Fibroblast of skin of left biceps (primary cell): ENCODE data around the gene C14orf180.
"Not testable (repeated sequence)": the region's sequence is repeated elsewhere in the genome, so short reads cannot be mapped to it uniquely, and the experiment has no call there.

Experiments
- DNase-seq, 2 experiments: peaks; one replicate each; pipeline ENCODE4 v3.0.0-alpha.2; 2013; ENCODE audit warnings: low read depth in 2 of 2

Gene C14orf180

GRCh38 chr14:104578321-104578720 lies 1.2 kb upstream of the C14orf180 start:
- no peak for DNase-seq

GRCh38 chr14:104579939-104580338 lies 375 bp downstream of the C14orf180 start:
- DNase-seq: not testable (repeated sequence)

- no peak for DNase-seq
Observed at GRCh38 chr14:104580961-104581360, 1.4 kb downstream of the C14orf180 start.

- no peak for DNase-seq
Observed at GRCh38 chr14:104581521-104581920, 2.0 kb downstream of the C14orf180 start.

GRCh38 chr14:104582005-104582404 lies 2.4 kb downstream of the C14orf180 start:
- DNase-seq: no peak

- DNase-seq: no peak
Observed at GRCh38 chr14:104582662-104583061, 3.1 kb downstream of the C14orf180 start.

- DNase-seq: no peak
Observed at GRCh38 chr14:104583424-104584306, 4.1 kb downstream of the C14orf180 start.

GRCh38 chr14:104584557-104584956 lies 5.0 kb downstream of the C14orf180 start:
- no peak for DNase-seq

- no peak for DNase-seq
Observed at GRCh38 chr14:104585966-104586697, 6.6 kb downstream of the C14orf180 start.

GRCh38 chr14:104586832-104587620 lies 7.5 kb downstream of the C14orf180 start:
- no peak for DNase-seq

- no peak for DNase-seq
Observed at GRCh38 chr14:104587641-104588040, 8.1 kb downstream of the C14orf180 start.

GRCh38 chr14:104588066-104588857 lies 8.7 kb downstream of the C14orf180 start:
- no peak for DNase-seq

GRCh38 chr14:104589338-104590195 lies 10.0 kb downstream of the C14orf180 start:
- no peak for DNase-seq

- no peak for DNase-seq
Observed at GRCh38 chr14:104590240-104590965, 10.8 kb downstream of the C14orf180 start.

- DNase-seq: no peak
Observed at GRCh38 chr14:104591031-104591430, 11.5 kb downstream of the C14orf180 start.

GRCh38 chr14:104591506-104592291 lies 12.1 kb downstream of the C14orf180 start:
- no peak for DNase-seq

GRCh38 chr14:104592292-104592672 lies 12.7 kb downstream of the C14orf180 start:
- DNase-seq: no peak

GRCh38 chr14:104592785-104593184 lies 13.2 kb downstream of the C14orf180 start:
- DNase-seq: no peak

- no peak for DNase-seq
Observed at GRCh38 chr14:104593241-104593701, 13.7 kb downstream of the C14orf180 start.
